Stimulated activated CD8-positive, alpha-beta memory T cell treated with anti-CD3 and anti-CD28 coated beads, Interleukin-2, amount 100 ng/mL, for 1 hour (primary cell): ENCODE measurements around the gene C22orf23.

ENCODE experiments used
- DNase-seq, 2 donors: peaks; one replicate each; pipeline ENCODE4 v3.0.0-alpha.2; 2020; ENCODE audit warnings: low read depth in 2 of 2

Gene C22orf23

DNA sequence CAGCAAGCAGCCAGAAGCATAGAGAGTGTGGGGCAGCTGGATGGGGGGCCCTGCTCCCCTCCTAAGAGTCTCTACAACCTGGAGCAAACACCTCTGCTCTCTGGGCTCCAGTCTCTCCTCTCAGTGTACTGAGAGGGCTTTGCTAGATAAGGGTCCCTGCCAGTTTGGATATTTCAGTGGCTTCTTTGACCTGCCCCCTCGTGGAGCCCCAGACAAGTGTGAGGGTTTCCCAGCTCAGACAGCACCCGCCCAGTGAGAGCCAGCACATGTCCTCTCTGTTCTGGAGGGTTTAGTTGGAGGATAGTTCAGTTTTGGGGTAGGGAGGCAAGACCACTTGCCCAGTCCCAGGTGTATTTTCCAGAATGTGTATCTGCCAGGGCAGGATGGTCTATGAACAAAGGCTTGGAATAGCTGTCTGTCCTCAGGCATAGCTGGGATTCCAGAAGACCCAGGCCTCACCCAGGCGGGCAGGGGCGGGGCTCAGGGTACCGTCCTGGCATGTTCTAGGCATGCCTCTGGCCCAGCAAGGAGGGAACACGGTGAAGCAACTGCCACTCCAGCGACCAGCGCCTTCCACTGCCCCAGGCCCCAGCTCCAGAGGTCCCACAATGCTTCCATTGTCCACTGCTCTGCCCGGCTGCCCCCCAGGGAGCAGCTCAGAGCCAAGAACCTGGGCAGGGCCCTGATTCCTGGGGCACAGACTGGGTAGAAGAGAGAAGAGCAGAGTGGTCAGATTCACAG, 54.8 kb downstream of the C22orf23 start:
- DNase-seq: no peak

GRCh38 chr22:37897807-37898206, 55.6 kb downstream of the C22orf23 start:
- no peak for DNase-seq

DNA sequence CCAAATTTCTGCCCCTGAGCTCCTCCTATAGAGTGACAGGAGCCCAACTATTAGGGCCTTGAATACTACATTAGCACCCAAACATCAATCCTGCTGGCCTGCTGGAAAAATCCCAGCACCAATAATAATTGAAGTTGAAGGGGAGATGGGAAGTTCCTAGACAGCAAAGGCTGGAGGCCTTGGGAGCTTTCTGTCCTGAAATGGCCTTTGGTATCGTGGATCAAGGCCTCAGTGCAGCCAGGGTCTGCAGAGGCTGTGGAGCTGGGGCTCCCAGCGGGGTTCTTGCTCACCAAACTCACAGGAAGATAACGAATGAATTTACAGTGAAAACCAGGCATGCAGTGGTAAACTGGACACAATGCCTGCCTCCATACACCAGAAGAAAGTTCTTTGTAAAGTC, 56.5 kb downstream of the C22orf23 start:
- no peak for DNase-seq

- peak in 1 of 2 donors; percentile 21 for DNase-seq
These were observed 57.2 kb downstream of the C22orf23 start for GRCh38 chr22:37896181-37896592.

DNA sequence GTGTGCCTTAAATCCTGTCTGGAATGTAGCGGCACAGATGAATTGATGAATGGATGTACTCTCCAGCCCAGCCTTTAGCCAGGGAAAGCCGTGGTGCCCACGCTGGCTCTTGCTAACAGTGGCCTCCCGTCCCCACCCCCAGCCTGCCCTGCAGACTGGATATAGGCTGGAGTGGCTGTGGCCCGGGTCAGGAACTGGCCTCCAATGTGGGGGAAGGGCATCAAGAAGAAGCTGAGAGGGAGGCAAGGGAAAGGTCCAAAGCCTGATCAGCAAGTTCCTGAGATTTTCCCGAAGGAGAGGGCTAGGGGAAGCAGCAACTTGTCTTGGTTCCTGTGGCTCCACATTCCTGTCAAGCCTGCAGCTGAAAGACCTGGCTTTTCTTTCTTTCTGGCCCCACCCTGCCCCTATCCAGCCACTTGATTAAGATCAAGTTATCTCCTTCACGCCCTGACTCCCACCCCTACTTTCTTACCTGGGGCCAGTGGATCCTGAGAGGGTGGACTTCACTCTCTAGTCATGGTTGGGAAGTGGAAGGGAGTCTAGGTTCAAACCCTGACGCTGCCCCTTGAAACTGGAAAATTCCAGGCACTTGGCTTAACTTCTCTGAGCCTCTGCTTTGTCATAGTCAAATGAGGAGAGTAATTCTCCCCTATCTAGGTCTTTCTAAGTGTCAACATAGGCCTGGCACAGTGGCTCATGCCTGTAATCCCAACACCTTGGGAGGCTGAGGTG, 58.3 kb downstream of the C22orf23 start:
- no peak for DNase-seq

- no peak for DNase-seq
These were observed 59.8 kb downstream of the C22orf23 start for GRCh38 chr22:37893583-37893983.
